NCI-H128 (cell line): Measurements from ENCODE around the gene HIPK2.
"Not testable (repeated sequence)": the region's sequence is repeated elsewhere in the genome, so short reads cannot be mapped to it uniquely, and the experiment has no call there.

Experiments used
- DNase-seq: peaks from one replicate; lab custom pipeline; 2025; ENCODE audit not compliant: unreplicated experiment; lab: John Stamatoyannopoulos, UW

Gene HIPK2

GRCh38 chr7:139571651-139572050, 206.1 kb downstream of the HIPK2 start:
- DNase-seq = no peak

- DNase-seq = no peak
These were observed 206.6 kb downstream of the HIPK2 start for GRCh38 chr7:139571190-139571589.

GRCh38 chr7:139570626-139571025, 207.2 kb downstream of the HIPK2 start:
- no peak for DNase-seq

- no peak for DNase-seq
These were observed 207.7 kb downstream of the HIPK2 start for GRCh38 chr7:139570119-139570518.

GRCh38 chr7:139568813-139569490, 208.8 kb downstream of the HIPK2 start:
- no peak for DNase-seq

GRCh38 chr7:139568346-139568675, 209.5 kb downstream of the HIPK2 start:
- no peak for DNase-seq

- DNase-seq = no peak
These were observed 210.0 kb downstream of the HIPK2 start for GRCh38 chr7:139567647-139568345.

- DNase-seq = no peak
These were observed 210.8 kb downstream of the HIPK2 start for GRCh38 chr7:139566736-139567646.

- DNase-seq = no peak
These were observed 211.7 kb downstream of the HIPK2 start for GRCh38 chr7:139566075-139566474.

- no peak for DNase-seq
These were observed 213.9 kb downstream of the HIPK2 start for GRCh38 chr7:139563856-139564255.

- no peak for DNase-seq
These were observed 214.7 kb downstream of the HIPK2 start for GRCh38 chr7:139562961-139563565.

GRCh38 chr7:139562491-139562890, 215.3 kb downstream of the HIPK2 start:
- no peak for DNase-seq

- peak; percentile 48 for DNase-seq
These were observed 217.1 kb downstream of the HIPK2 start for GRCh38 chr7:139560678-139561077.

GRCh38 chr7:139560199-139560598, 217.6 kb downstream of the HIPK2 start:
- DNase-seq = no peak

- no peak for DNase-seq
These were observed 218.3 kb downstream of the HIPK2 start for GRCh38 chr7:139559364-139560105.

GRCh38 chr7:139557857-139558581, 219.8 kb downstream of the HIPK2 start:
- no peak for DNase-seq

GRCh38 chr7:139553991-139554700, 223.7 kb downstream of the HIPK2 start:
- DNase-seq = not testable (repeated sequence)

- DNase-seq = no peak
These were observed 229.3 kb downstream of the HIPK2 start for GRCh38 chr7:139548302-139549028.

- DNase-seq = no peak
These were observed 233.2 kb downstream of the HIPK2 start for GRCh38 chr7:139544645-139545044.
